MM.1S (cell line): Measurements from ENCODE around the gene APOL3.

Experiments
- EZH2 ChIP-seq: fragments of 300-600 bp; sonication (generic); optimal IDR thresholded peaks from 2 replicates; pipeline ENCODE3; 2017; ENCODE audit warnings: low read depth, mild to moderate bottlenecking, antibody characterized with exemption, low read length, mixed read lengths
- TF ChIP-seq, protein P1 (sequence below): fragments of 300-600 bp; sonication (generic); IDR thresholded peaks from 2 replicates; pipeline ENCODE4 v1.5.1; 2016; ENCODE audit warnings: antibody characterized with exemption, low read length, mixed read lengths

DNA sequence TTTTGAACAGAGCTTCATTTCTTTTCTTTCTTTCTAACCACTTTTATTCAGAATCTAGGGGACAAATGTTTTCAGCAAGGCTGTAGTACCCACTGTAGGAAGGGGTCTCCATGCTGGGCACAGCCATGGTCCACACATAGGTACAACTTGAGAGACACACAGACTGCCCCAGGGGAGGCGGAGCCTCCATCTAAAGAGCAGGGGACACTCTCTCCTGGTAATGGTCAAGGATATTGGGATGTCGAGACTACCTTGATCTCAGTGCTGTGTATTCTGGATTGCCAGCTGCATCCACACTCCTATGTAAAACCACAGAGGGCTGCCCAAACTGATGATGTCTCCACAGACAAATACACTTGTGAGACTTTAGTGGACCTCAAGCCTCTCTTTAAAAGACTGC lies 2.9 kb upstream of the APOL3 start:
- TF ChIP-seq, protein P1, sequence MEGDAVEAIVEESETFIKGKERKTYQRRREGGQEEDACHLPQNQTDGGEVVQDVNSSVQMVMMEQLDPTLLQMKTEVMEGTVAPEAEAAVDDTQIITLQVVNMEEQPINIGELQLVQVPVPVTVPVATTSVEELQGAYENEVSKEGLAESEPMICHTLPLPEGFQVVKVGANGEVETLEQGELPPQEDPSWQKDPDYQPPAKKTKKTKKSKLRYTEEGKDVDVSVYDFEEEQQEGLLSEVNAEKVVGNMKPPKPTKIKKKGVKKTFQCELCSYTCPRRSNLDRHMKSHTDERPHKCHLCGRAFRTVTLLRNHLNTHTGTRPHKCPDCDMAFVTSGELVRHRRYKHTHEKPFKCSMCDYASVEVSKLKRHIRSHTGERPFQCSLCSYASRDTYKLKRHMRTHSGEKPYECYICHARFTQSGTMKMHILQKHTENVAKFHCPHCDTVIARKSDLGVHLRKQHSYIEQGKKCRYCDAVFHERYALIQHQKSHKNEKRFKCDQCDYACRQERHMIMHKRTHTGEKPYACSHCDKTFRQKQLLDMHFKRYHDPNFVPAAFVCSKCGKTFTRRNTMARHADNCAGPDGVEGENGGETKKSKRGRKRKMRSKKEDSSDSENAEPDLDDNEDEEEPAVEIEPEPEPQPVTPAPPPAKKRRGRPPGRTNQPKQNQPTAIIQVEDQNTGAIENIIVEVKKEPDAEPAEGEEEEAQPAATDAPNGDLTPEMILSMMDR: no peak
- no peak for TF ChIP-seq EZH2
